WTC11 (cell line): ENCODE data around the gene C19orf44. TPM values are rescaled to one million over a fixed set of nuclear protein-coding genes. Genes with fewer than 3 reads are reported as not detected.

Experiments used
- ATF1 ChIP-seq: sonication (generic); formaldehyde crosslinking; IDR thresholded peaks from 2 replicates; pipeline ENCODE4 v1.8.1; 2023; ENCODE audit warnings: mild to moderate bottlenecking, moderate library complexity, missing genetic modification reagents
- ELF4 ChIP-seq: sonication (generic); formaldehyde crosslinking; IDR thresholded peaks from 2 replicates; pipeline ENCODE4 v1.8.1; 2022; ENCODE audit warnings: low read depth, mild to moderate bottlenecking, moderate library complexity, missing genetic modification reagents
- EMX1 ChIP-seq: fragments of 250-450 bp; sonication (Bioruptor Pico); IDR thresholded peaks from 2 replicates; pipeline ENCODE4 v1.8.0; 2021; ENCODE audit warnings: mild to moderate bottlenecking
- ETV6 ChIP-seq: sonication (generic); formaldehyde crosslinking; IDR thresholded peaks from 2 replicates; pipeline ENCODE4 v1.8.1; 2022; ENCODE audit warnings: mild to moderate bottlenecking, missing genetic modification reagents
- IRF2 ChIP-seq: sonication (generic); formaldehyde crosslinking; IDR thresholded peaks from 2 replicates; pipeline ENCODE4 v1.8.0; 2022; ENCODE audit warnings: low read depth, missing genetic modification reagents, borderline replicate concordance
- JUN ChIP-seq: sonication (generic); formaldehyde crosslinking; IDR thresholded peaks from 2 replicates; pipeline ENCODE4 v1.8.0; 2023; ENCODE audit warnings: mild to moderate bottlenecking, missing genetic modification reagents
- PRRX2 ChIP-seq: fragments of 250-450 bp; sonication (Bioruptor Pico); IDR thresholded peaks from 2 replicates; pipeline ENCODE4 v1.8.0; 2021; ENCODE audit warnings: mild to moderate bottlenecking
- RELA ChIP-seq: sonication (generic); formaldehyde crosslinking; IDR thresholded peaks from 2 replicates; pipeline ENCODE4 v1.8.1; 2022; ENCODE audit warnings: missing genetic modification reagents, mild to moderate bottlenecking, borderline replicate concordance
- SMAD3 ChIP-seq: sonication (generic); formaldehyde crosslinking; IDR thresholded peaks from 2 replicates; pipeline ENCODE4 v1.8.0; 2022; ENCODE audit warnings: missing genetic modification reagents, mild to moderate bottlenecking, borderline replicate concordance
- SMAD4 ChIP-seq: sonication (generic); formaldehyde crosslinking; IDR thresholded peaks from 2 replicates; pipeline ENCODE4 v1.8.0; 2022; ENCODE audit warnings: mild to moderate bottlenecking, missing genetic modification reagents
- SP1 ChIP-seq: sonication (generic); formaldehyde crosslinking; conservative IDR thresholded peaks from 2 replicates; pipeline ENCODE4 v1.8.1; 2022; ENCODE audit warnings: missing genetic modification reagents
- TEAD1 ChIP-seq: sonication (generic); formaldehyde crosslinking; IDR thresholded peaks from 2 replicates; pipeline ENCODE4 v1.8.0; 2022; ENCODE audit warnings: mild to moderate bottlenecking, missing genetic modification reagents
- TEAD4 ChIP-seq: sonication (generic); formaldehyde crosslinking; IDR thresholded peaks from 2 replicates; pipeline ENCODE4 v1.8.0; 2022; ENCODE audit warnings: mild to moderate bottlenecking, missing genetic modification reagents
- ZNF121 ChIP-seq: sonication (generic); formaldehyde crosslinking; IDR thresholded peaks from 2 replicates; pipeline ENCODE4 v1.8.0; 2023; ENCODE audit warnings: missing genetic modification reagents
- ZNF232 ChIP-seq: sonication (generic); formaldehyde crosslinking; IDR thresholded peaks from 2 replicates; pipeline ENCODE4 v1.8.0; 2022; ENCODE audit warnings: mild to moderate bottlenecking, missing genetic modification reagents
- ZNF396 ChIP-seq: fragments of 250-450 bp; sonication (Bioruptor Pico); IDR thresholded peaks from 2 replicates; pipeline ENCODE4 v1.8.0; 2021; ENCODE audit warnings: mild to moderate bottlenecking, moderate library complexity, borderline replicate concordance
- ZNF423 ChIP-seq: fragments of 250-450 bp; sonication (Bioruptor Pico); IDR thresholded peaks from 2 replicates; pipeline ENCODE4 v2.1.2; 2022; ENCODE audit warnings: mild to moderate bottlenecking, moderate library complexity
- ZNF671 ChIP-seq: fragments of 250-450 bp; sonication (Bioruptor Pico); IDR thresholded peaks from 2 replicates; pipeline ENCODE4 v1.8.0; 2021; ENCODE audit warnings: mild to moderate bottlenecking
- total RNA-seq: library from RNA; stranded (reverse); gene quantifications from 3 replicates; pipeline ENCODE4 v1.2.3, GENCODE V29; 2021
- TF ChIP-seq, protein P1 (sequence below): sonication (generic); formaldehyde crosslinking; IDR thresholded peaks from 2 replicates; pipeline ENCODE4 v1.8.1; 2022; ENCODE audit warnings: low read depth, mild to moderate bottlenecking, moderate library complexity, missing genetic modification reagents, borderline replicate concordance
- TF ChIP-seq, protein P2 (sequence below): fragments of 250-450 bp; sonication (Bioruptor Pico); IDR thresholded peaks from 2 replicates; pipeline ENCODE4 v1.9.0; 2021; ENCODE audit warnings: mild to moderate bottlenecking
- TF ChIP-seq, protein P3 (sequence below): sonication (generic); formaldehyde crosslinking; IDR thresholded peaks from 2 replicates; pipeline ENCODE4 v1.8.0; 2023; ENCODE audit warnings: missing genetic modification reagents
- TF ChIP-seq, protein P4 (sequence below): fragments of 250-450 bp; sonication (Bioruptor Pico); conservative IDR thresholded peaks from 2 replicates; pipeline ENCODE4 v1.9.0; 2021; ENCODE audit warnings: mild to moderate bottlenecking
- TF ChIP-seq, protein P5 (sequence below): sonication (generic); formaldehyde crosslinking; IDR thresholded peaks from 2 replicates; pipeline ENCODE4 v1.8.0; 2023; ENCODE audit warnings: mild to moderate bottlenecking, missing genetic modification reagents
- TF ChIP-seq, protein P6 (sequence below): sonication (generic); formaldehyde crosslinking; IDR thresholded peaks from 2 replicates; pipeline ENCODE4 v1.8.1; 2023; ENCODE audit warnings: mild to moderate bottlenecking, missing genetic modification reagents
- TF ChIP-seq, protein P7 (sequence below): fragments of 250-450 bp; sonication (Bioruptor Pico); IDR thresholded peaks from 2 replicates; pipeline ENCODE4 v2.1.2; 2022; ENCODE audit warnings: mild to moderate bottlenecking, moderate library complexity
- TF ChIP-seq, protein P8 (sequence below): fragments of 250-450 bp; sonication (Bioruptor Pico); IDR thresholded peaks from 2 replicates; pipeline ENCODE4 v1.8.0; 2021; ENCODE audit warnings: mild to moderate bottlenecking

Gene C19orf44
- total RNA-seq, 1 experiment from 2014 or later: 4.1 TPM

DNA sequence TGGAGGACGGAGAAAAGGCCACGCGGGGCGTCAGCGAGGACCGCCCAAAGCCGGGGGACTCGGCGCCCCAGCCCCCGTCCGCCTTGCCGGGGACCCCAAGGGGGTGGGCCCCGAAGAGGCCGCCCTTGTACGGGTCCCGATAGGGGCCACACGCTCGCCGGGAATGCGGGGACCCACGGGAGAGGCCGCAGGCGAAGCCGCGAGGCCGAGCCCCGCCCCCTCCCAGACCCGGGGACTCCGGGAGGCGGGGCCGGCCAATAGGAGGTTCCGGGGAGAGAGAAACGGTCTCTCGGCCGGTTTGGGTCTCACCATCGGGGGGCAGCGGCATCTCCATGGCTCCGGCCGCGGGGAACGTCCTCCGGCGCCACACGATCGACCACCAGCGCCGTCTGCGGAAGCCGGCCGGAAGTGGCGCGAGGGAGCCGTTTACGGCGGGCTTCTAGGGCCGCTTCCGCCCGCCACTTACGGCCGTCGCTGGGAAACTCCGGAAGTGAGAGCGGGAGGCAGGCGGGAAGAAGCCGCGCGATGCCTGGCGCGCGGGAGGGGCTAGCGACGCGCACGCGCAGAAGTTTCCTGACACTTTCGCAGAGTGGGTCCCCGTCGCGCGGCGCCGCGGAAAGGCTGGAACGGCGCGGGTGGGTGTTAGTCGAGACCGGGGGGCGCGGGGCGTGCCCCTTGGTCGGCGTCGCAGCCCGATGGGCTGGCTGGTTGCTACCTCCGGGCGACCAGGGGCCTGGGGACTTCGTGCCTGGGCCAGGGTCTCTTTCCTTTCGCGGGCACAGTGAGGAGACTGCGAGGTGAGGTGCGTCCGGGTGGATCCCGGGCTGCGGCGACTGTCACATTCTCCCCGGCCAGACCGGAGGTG, 46.1 kb downstream of the C19orf44 start, which contains the start of gene CHERP (continued):
- TF ChIP-seq, protein P1, sequence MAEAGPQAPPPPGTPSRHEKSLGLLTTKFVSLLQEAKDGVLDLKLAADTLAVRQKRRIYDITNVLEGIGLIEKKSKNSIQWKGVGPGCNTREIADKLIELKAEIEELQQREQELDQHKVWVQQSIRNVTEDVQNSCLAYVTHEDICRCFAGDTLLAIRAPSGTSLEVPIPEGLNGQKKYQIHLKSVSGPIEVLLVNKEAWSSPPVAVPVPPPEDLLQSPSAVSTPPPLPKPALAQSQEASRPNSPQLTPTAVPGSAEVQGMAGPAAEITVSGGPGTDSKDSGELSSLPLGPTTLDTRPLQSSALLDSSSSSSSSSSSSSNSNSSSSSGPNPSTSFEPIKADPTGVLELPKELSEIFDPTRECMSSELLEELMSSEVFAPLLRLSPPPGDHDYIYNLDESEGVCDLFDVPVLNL (CRISPR knock-in tag): peak; percentile 71; the same call in 1 of the 2 replicates
- TF ChIP-seq SMAD3 (CRISPR knock-in tag): no peak
- no peak for TF ChIP-seq ZNF671 (CRISPR knock-in tag)
- no peak for TF ChIP-seq ZNF121 (CRISPR knock-in tag)
- 0 out of 2 replicates have a peak, but pooled peaks have one; percentile 43 for TF ChIP-seq JUN (CRISPR knock-in tag)
- TF ChIP-seq TEAD1 (CRISPR knock-in tag): 0 out of 2 replicates have a peak, but pooled peaks have one; percentile 55
- no peak for TF ChIP-seq IRF2 (CRISPR knock-in tag)
- no peak for TF ChIP-seq TEAD4 (CRISPR knock-in tag)
- TF ChIP-seq SP1 (CRISPR knock-in tag): peak; percentile 90
- TF ChIP-seq, protein P2, sequence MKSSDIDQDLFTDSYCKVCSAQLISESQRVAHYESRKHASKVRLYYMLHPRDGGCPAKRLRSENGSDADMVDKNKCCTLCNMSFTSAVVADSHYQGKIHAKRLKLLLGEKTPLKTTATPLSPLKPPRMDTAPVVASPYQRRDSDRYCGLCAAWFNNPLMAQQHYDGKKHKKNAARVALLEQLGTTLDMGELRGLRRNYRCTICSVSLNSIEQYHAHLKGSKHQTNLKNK (CRISPR knock-in tag): no peak
- TF ChIP-seq, protein P3, sequence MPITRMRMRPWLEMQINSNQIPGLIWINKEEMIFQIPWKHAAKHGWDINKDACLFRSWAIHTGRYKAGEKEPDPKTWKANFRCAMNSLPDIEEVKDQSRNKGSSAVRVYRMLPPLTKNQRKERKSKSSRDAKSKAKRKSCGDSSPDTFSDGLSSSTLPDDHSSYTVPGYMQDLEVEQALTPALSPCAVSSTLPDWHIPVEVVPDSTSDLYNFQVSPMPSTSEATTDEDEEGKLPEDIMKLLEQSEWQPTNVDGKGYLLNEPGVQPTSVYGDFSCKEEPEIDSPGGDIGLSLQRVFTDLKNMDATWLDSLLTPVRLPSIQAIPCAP (CRISPR knock-in tag): no peak
- no peak for TF ChIP-seq RELA (CRISPR knock-in tag)
- TF ChIP-seq ELF4 (CRISPR knock-in tag): 0 out of 2 replicates have a peak, but pooled peaks have one; percentile 43
- TF ChIP-seq ETV6 (CRISPR knock-in tag): peak; percentile 84
- TF ChIP-seq, protein P4, sequence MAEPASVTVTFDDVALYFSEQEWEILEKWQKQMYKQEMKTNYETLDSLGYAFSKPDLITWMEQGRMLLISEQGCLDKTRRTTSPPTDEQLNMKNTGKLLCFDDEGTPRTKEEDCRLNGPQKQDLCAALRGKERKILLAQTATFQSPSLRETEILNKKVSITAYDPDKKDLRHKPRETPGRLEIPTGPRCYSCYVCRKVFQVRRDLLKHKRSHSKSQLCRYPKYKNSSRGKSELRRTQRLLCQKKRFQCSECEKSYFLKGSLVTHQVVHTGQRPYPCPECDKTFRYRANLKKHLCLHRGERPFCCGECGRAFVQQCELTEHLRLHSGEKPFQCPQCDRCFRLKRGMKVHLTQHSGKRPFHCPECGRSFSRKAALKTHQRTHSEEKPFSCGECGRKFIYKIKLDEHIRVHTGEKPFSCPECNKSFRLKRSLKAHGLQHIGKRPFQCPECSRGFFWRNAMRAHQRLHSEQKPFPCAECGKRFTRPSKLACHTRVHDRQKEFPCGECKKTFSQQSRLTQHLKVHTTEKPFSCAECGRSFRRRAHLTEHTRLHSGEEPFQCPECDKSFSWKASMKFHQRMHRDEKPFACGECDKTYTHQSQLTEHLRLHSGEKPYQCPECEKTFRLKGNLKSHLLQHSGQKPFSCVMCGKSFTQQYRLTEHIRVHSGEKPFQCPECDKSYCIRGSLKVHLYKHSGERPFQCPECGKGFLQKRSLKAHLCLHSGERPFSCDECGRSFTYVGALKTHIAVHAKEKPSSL (CRISPR knock-in tag): no peak
- TF ChIP-seq ZNF423 (CRISPR knock-in tag): no peak
- no peak for TF ChIP-seq ZNF396 (CRISPR knock-in tag)
- no peak for TF ChIP-seq EMX1 (CRISPR knock-in tag)
- no peak for TF ChIP-seq PRRX2 (CRISPR knock-in tag)
- TF ChIP-seq, protein P5, sequence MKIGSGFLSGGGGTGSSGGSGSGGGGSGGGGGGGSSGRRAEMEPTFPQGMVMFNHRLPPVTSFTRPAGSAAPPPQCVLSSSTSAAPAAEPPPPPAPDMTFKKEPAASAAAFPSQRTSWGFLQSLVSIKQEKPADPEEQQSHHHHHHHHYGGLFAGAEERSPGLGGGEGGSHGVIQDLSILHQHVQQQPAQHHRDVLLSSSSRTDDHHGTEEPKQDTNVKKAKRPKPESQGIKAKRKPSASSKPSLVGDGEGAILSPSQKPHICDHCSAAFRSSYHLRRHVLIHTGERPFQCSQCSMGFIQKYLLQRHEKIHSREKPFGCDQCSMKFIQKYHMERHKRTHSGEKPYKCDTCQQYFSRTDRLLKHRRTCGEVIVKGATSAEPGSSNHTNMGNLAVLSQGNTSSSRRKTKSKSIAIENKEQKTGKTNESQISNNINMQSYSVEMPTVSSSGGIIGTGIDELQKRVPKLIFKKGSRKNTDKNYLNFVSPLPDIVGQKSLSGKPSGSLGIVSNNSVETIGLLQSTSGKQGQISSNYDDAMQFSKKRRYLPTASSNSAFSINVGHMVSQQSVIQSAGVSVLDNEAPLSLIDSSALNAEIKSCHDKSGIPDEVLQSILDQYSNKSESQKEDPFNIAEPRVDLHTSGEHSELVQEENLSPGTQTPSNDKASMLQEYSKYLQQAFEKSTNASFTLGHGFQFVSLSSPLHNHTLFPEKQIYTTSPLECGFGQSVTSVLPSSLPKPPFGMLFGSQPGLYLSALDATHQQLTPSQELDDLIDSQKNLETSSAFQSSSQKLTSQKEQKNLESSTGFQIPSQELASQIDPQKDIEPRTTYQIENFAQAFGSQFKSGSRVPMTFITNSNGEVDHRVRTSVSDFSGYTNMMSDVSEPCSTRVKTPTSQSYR (CRISPR knock-in tag): no peak
- TF ChIP-seq, protein P6, sequence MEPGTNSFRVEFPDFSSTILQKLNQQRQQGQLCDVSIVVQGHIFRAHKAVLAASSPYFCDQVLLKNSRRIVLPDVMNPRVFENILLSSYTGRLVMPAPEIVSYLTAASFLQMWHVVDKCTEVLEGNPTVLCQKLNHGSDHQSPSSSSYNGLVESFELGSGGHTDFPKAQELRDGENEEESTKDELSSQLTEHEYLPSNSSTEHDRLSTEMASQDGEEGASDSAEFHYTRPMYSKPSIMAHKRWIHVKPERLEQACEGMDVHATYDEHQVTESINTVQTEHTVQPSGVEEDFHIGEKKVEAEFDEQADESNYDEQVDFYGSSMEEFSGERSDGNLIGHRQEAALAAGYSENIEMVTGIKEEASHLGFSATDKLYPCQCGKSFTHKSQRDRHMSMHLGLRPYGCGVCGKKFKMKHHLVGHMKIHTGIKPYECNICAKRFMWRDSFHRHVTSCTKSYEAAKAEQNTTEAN (CRISPR knock-in tag): no peak
- TF ChIP-seq, protein P7, sequence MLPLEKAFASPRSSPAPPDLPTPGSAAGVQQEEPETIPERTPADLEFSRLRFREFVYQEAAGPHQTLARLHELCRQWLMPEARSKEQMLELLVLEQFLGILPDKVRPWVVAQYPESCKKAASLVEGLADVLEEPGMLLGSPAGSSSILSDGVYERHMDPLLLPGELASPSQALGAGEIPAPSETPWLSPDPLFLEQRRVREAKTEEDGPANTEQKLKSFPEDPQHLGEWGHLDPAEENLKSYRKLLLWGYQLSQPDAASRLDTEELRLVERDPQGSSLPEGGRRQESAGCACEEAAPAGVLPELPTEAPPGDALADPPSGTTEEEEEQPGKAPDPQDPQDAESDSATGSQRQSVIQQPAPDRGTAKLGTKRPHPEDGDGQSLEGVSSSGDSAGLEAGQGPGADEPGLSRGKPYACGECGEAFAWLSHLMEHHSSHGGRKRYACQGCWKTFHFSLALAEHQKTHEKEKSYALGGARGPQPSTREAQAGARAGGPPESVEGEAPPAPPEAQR (CRISPR knock-in tag): no peak
- peak; percentile 49 for TF ChIP-seq ZNF232 (CRISPR knock-in tag)
- TF ChIP-seq ATF1 (CRISPR knock-in tag): no peak; the same call in 1 of the 2 replicates
- no peak for TF ChIP-seq SMAD4 (CRISPR knock-in tag)
- TF ChIP-seq, protein P8, sequence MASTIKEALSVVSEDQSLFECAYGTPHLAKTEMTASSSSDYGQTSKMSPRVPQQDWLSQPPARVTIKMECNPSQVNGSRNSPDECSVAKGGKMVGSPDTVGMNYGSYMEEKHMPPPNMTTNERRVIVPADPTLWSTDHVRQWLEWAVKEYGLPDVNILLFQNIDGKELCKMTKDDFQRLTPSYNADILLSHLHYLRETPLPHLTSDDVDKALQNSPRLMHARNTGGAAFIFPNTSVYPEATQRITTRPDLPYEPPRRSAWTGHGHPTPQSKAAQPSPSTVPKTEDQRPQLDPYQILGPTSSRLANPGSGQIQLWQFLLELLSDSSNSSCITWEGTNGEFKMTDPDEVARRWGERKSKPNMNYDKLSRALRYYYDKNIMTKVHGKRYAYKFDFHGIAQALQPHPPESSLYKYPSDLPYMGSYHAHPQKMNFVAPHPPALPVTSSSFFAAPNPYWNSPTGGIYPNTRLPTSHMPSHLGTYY (CRISPR knock-in tag): no peak
